ENCODE measurements around the gene C22orf23. TPM values are rescaled to one million over a fixed set of nuclear protein-coding genes. Genes with fewer than 3 reads are reported as not detected.

Gene C22orf23
- total RNA-seq, 1 experiment from 2014 or later: 1.0 TPM

GRCh38 chr22:37893583-37893983 is 59.8 kb downstream of the C22orf23 start:
- Histone ChIP-seq H3K9me2 (ENCODE audit: insufficient read depth) (no peaks in the 10 kb centered on the region), H3F3A (ENCODE audit: insufficient read depth, low read depth) (peaks cover 97% of the 10 kb centered on the region), H3K4me1 (replicated peaks; ENCODE audit: insufficient read depth) (peaks cover 72% of the 10 kb centered on the region), H3K27ac (peak overlapping the region; percentile 92), H3K79me2 (ENCODE audit: low read depth) (peaks cover 22% of the 10 kb centered on the region), H4K20me1 (ENCODE audit: insufficient read depth) (no peaks in the 10 kb centered on the region), H3K36me3 (ENCODE audit: low read depth) (peaks cover 29% of the 10 kb centered on the region), H3K4me3 (no peak overlapping the region), H2AFZ (no peak overlapping the region), H3K9me3 (ENCODE audit: insufficient read depth, low read depth) (no peaks in the 10 kb centered on the region), H3K27me3 (ENCODE audit: insufficient read depth, low read depth) (no peaks in the 10 kb centered on the region), H3K4me2 (peak overlapping the region; percentile 71)
- no peak for DNase-seq
- TF ChIP-seq CTCF (conservative IDR thresholded peaks at IDR 0.05): no peak
- TF ChIP-seq EZH2 (IDR thresholded peaks at IDR 0.05; ENCODE audit: low read depth): no peak
- intact Hi-C loops (cut with micrococcal nuclease; ENCODE audit: unreplicated experiment): no loop called here
- no TSS peak for BruUV-seq (replicated peaks)
- CTCF ChIA-PET: interaction anchor here (0.9 kb wide), 1 partner anchor 12 kb away, joined by 5 read pairs; no protein-coding TSS in a partner anchor
- POLR2A ChIA-PET (ENCODE audit: unreplicated experiment): interaction anchor here (0.8 kb wide), 1 partner anchor 12 kb away, joined by 4 read pairs; the partner anchor contains the start of gene MICALL1

Small RNA genes within 50 kb of the gene (microRNA-seq; reads per million reads assigned to microRNA genes)
- gene MIR4534 (ENCODE audit: borderline number of aligned reads, borderline replicate concordance) (not detected), gene MIR6820 (ENCODE audit: borderline number of aligned reads, borderline replicate concordance) (8.8 reads per million, percentile 13 among the genes with 10 or more reads in this experiment)

Other genes starting within 250 kb of the C22orf23 start
- 32.3 and 37.7 TPM in 2 replicates for gene GCAT, start 145.7 kb downstream of the C22orf23 start, total RNA-seq (2021)
- gene GALR3, start 130.2 kb downstream of the C22orf23 start, total RNA-seq (2021): 0.31 and 0.45 TPM in 2 replicates
- gene ANKRD54, start 109.3 kb downstream of the C22orf23 start, total RNA-seq (2021): 32.3 and 33.6 TPM in 2 replicates
- 566 and 582 TPM in 2 replicates for gene EIF3L, start 104.2 kb downstream of the C22orf23 start, total RNA-seq (2021)
- 113 and 126 TPM in 2 replicates for gene MICALL1, start 47.3 kb downstream of the C22orf23 start, total RNA-seq (2021)
- gene POLR2F, start 98 bp upstream of the C22orf23 start, total RNA-seq (2021): 147 and 180 TPM in 2 replicates
- gene SOX10, start 31.0 kb upstream of the C22orf23 start, total RNA-seq (2021): not detected in 2 replicates
- gene PICK1, start 103.8 kb upstream of the C22orf23 start, total RNA-seq (2021): 52.0 and 55.9 TPM in 2 replicates
- not detected in 2 replicates for gene SLC16A8, start 130.6 kb upstream of the C22orf23 start, total RNA-seq (2021)
- gene BAIAP2L2, start 157.1 kb upstream of the C22orf23 start, total RNA-seq (2021): 7.1 and 9.7 TPM in 2 replicates
- gene PLA2G6, start 228.2 kb upstream of the C22orf23 start, total RNA-seq (2021): 39.8 and 45.6 TPM in 2 replicates
- gene MAFF, start 248.4 kb upstream of the C22orf23 start, total RNA-seq (2021): 27.9 and 41.8 TPM in 2 replicates